GM19455 (cell line): ENCODE measurements around the gene DEPDC1B.
A peak's percentile ranks its signal among the peaks of the same experiment; 100 is the strongest.
"Not testable (repeated sequence)": the region's sequence is repeated elsewhere in the genome, so short reads cannot be mapped to it uniquely, and the experiment has no call there.

ENCODE experiments used
- ATAC-seq: cut with Tn5 transposase; IDR thresholded peaks from one replicate; pipeline ENCODE4 v1.9.1; 2021; ENCODE audit not compliant: unreplicated experiment

The DEPDC1B gene

DNA sequence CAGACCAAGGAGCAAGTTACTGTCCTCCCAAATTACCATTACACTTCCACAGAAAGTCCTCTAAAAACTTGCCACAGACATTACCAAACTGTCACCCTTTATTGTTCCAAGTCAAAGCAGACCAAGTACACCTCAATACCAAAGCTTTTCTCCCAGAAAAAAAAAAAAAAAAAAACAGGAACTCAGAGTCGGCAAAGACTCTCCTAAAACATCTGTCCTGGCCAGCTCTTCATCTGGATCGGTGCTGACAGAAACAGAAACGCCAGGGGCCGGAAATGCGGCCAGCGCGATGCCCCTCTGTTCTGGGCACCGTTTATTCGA is 718 bp downstream of the DEPDC1B start:
- ATAC-seq: no peak

GRCh38 chr5:60698336-60698735 is 1.6 kb downstream of the DEPDC1B start:
- no peak for ATAC-seq

- ATAC-seq: no peak
Observed at GRCh38 chr5:60690326-60690725, 9.6 kb downstream of the DEPDC1B start.

GRCh38 chr5:60688980-60689379 is 11.0 kb downstream of the DEPDC1B start:
- ATAC-seq: no peak

- peak; percentile 92 for ATAC-seq
Observed at GRCh38 chr5:60687927-60688720, 11.8 kb downstream of the DEPDC1B start.

GRCh38 chr5:60686157-60686556 is 13.8 kb downstream of the DEPDC1B start:
- no peak for ATAC-seq

GRCh38 chr5:60685700-60686099 is 14.3 kb downstream of the DEPDC1B start:
- no peak for ATAC-seq

- no peak for ATAC-seq
Observed at GRCh38 chr5:60685028-60685427, 14.9 kb downstream of the DEPDC1B start.

GRCh38 chr5:60682007-60682406 is 18.0 kb downstream of the DEPDC1B start:
- not testable (repeated sequence) for ATAC-seq

GRCh38 chr5:60679816-60680215 is 20.1 kb downstream of the DEPDC1B start:
- no peak for ATAC-seq

DNA sequence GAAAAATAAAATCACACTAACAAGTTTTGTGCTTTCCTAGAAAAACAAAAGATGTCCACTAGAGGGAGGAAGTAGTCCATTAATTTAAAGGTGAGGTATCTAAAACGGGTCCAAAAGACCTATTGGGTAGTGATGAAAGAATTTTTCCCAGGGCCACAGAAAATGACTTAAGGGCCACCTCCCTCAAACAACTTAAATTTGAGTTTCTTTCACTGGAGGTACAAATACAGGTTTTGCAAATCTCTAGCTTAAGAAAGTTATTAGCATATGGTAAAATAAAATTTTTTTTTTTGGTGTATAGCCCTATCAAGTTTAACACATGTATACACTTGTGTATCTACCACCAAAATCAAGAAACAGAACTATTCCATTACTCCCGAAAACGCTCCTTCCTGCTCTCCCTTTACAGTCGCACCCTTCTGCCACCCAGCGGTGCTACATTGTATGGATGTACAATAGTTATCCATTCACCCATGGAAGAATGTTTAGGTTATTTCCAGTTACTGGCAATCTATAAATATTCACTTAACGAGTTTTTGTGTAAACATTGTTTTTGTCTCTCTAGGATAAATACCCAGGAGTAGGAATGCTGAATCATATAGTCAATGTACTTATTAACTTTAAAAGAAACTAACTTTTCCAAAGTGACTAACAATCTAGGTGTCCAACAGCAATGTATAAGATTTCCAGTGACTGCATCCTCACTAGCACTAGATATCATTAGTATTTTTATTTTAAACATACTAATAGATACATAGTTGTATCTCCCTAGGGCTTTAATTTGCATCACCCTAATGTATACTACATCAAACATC is 21.9 kb downstream of the DEPDC1B start:
- ATAC-seq: no peak

GRCh38 chr5:60675286-60675685 is 24.7 kb downstream of the DEPDC1B start:
- no peak for ATAC-seq

GRCh38 chr5:60674251-60675069 is 25.5 kb downstream of the DEPDC1B start:
- no peak for ATAC-seq

- ATAC-seq: no peak
Observed at GRCh38 chr5:60673334-60673733, 26.6 kb downstream of the DEPDC1B start.

DNA sequence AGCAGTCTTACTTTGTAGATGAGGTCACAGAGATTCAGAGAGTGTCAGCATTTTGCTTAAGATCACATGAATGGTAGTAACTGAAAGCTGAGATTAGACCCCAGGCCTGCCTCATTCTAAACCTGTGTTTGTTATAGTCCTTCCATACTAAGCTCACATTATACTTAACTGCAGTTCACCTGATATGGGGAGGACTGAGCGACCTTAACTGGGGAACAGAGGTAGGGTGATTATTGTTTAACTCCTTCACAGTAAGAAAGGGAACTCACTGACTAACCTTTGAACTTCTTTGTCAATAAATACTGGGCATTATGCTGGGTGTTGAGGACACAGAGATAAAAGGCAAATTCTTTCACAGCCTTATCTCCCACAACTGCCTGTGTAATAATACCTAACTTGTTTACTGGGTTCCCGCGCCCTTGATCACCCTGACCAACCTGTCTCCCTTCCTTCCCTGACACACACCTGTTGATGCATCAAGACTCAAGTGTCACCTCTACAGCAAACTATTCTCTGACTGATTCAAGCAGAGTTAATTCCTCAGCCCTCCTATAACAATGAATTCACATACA is 27.2 kb downstream of the DEPDC1B start:
- no peak for ATAC-seq

DNA sequence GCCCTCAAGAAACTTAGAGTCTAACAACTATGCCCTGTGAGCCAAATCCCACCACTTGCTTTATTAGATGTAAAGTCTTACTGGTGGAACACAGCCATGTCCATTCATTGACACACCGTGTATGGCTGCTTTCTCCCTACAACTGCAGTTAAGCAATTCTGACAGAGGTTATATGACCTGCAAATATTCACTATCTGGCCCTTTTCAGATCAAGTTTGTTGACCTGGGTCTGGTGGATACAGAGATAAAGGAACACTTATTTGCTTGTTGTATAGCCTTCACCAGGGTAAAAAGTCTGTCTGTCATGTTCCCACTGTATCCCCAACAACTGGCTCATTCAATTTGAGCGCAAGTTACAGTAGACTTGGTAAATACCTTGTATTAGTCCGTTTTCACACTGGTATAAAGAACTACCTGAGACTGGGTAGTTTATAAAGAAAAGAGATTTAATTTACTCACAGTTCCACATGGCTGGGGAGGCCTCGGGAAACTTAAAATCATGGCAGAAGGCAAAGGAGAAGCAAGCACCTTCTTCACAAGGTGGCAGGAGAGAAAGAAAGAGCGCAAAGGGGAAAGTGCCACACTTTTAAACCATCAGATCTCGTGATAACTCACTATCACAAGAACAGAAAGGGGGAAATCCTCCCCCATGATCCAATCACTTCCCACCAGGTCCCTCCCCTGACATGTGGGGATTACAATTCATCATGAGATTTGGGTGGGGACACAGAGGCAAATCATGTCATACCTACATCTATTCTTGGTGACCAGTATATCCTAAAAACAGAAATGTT is 27.9 kb downstream of the DEPDC1B start:
- ATAC-seq: no peak

DNA sequence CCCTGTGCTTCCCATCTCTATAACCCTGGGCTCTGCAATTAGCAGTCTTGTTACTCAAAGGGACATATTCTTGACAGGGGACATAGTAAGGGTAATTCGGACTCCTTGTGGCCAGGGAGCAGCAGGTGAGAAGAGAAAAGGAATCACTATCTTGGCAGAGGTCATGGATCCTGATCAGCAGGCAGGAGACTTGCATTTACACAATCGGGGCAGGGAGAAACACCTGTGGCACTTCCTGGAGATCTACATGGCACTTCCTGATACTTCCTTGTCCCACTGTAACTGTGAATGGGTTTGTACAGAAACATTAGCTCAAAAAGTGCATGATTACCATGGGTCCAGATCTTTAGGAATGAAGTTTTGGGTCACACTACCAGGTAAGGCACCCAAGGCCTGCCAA is 29.2 kb downstream of the DEPDC1B start:
- no peak for ATAC-seq

DNA sequence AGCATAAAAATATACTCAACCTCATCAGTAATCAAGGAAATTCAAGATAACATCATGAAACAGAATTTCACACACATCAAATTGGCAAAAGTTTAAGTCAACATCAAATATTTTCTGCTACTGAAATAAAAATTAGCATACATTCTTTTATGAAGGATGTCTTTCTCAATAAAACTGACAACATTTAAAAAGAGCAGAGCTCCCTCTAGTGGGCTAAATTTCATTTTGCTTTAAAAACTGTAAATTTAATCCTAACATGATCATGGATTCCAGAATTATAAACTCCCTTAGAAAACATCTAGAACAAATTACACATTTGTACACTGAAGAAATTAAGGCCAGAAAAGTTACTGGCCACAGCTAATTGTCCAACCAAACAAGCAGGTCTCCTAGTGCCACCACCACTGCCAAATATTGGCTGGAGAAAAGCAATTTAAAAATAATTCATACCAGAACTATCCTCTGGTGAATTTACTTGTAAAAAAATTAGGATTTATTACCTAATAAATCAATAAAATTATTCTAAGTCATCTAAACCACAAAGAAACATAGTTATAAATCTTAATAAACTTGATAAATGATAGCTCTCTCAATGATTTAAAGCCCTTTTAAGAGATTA is 31.2 kb downstream of the DEPDC1B start:
- ATAC-seq: no peak

DNA sequence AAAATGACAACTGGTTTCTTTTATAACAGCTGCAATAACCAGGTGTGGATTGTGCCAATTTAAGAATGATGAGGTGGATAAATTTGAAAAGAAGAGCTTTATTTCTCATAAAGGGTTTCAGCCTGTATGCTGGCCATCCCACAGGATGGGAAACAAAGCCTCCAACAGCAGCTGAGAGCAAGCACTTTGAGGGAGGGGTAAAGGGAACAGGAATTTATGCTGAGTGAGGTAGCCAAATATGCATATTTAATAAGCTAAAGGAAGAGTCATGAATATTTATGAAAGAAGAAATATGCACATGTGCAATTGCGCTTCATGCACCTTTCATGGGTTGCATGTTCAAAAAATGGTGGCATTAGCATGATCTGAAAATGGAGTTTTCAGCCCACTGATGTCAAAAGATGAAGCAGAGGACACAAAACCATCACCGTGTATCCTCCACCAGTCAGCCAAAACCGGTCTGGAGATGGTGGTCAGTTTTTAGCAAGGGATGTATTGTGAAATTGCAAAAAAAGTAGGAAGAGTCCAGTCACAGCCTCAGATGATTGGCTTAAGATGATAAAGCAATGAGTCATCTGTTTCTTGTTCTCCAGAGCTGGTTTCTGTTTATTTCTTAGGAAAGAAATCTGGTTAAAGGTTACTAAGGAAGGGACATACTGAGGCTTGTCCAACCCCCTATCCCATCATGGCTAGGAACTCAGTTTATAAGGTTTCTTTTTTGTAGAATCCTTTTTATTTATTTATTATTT is 47.9 kb downstream of the DEPDC1B start:
- ATAC-seq: no peak
